GM20000 (cell line): ENCODE results near the gene AKAP9.
"Not testable (repeated sequence)": the region's sequence is repeated elsewhere in the genome, so short reads cannot be mapped to it uniquely, and the experiment has no call there.

ENCODE experiments used
- DNase-seq: peaks from one replicate; pipeline ENCODE4 v3.0.0; 2012; ENCODE audit warnings: low spot score
- TF ChIP-seq, protein P1 (sequence below): IDR thresholded peaks from 2 replicates; pipeline ENCODE4 v1.5.1; 2012; ENCODE audit warnings: mild to moderate bottlenecking, control low read depth; ENCODE audit errors: extremely low read depth, missing control alignments

Gene AKAP9

GRCh38 chr7:92020636-92021035, 80.0 kb downstream of the AKAP9 start:
- DNase-seq = no peak
- TF ChIP-seq, protein P1, sequence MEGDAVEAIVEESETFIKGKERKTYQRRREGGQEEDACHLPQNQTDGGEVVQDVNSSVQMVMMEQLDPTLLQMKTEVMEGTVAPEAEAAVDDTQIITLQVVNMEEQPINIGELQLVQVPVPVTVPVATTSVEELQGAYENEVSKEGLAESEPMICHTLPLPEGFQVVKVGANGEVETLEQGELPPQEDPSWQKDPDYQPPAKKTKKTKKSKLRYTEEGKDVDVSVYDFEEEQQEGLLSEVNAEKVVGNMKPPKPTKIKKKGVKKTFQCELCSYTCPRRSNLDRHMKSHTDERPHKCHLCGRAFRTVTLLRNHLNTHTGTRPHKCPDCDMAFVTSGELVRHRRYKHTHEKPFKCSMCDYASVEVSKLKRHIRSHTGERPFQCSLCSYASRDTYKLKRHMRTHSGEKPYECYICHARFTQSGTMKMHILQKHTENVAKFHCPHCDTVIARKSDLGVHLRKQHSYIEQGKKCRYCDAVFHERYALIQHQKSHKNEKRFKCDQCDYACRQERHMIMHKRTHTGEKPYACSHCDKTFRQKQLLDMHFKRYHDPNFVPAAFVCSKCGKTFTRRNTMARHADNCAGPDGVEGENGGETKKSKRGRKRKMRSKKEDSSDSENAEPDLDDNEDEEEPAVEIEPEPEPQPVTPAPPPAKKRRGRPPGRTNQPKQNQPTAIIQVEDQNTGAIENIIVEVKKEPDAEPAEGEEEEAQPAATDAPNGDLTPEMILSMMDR = no peak

DNA sequence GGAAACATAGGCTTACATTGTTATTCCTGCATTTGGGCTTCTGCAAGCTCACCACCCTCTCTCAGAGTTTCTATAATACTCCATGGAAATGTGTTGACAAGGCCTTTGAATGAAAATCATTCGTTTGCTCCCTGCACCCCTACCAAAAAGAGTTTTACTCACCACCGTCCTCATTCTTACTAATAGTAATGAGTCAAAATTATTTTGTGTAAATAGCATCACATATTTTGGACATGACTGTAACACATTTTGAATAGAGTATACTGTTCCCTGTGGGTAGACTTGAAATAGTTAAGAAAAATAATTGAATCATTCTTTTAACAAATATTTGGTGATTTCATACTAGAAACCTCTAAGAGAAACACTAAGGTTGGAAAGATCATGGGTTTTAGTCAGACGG, 84.6 kb downstream of the AKAP9 start:
- no peak for DNase-seq

GRCh38 chr7:92026635-92027034, 86.0 kb downstream of the AKAP9 start:
- not testable (repeated sequence) for DNase-seq

More for the DNA sequence above, 84.6 kb downstream of the AKAP9 start:
- TF ChIP-seq, protein P1 = no peak

DNA sequence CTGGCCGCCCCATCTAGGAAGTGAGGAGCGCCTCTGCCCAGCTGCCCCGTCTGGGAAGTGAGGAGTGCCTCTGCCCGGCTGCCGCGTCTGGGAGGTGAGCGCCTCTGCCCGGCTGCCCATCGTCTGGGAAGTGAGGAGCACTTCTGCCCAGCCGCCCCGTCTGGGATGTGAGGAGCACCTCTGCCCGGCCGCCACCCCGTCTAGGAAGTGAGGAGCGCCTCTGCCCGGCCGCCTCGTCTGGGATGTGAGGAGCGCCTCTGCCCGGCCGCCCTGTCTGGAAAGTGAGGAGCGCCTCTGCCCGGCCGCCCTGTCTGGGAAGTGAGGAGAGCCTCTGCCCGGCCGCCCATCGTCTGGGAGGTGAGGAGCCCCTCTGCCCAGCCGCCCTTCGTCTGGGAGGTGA, 86.5 kb downstream of the AKAP9 start:
- DNase-seq = not testable (repeated sequence)

DNA sequence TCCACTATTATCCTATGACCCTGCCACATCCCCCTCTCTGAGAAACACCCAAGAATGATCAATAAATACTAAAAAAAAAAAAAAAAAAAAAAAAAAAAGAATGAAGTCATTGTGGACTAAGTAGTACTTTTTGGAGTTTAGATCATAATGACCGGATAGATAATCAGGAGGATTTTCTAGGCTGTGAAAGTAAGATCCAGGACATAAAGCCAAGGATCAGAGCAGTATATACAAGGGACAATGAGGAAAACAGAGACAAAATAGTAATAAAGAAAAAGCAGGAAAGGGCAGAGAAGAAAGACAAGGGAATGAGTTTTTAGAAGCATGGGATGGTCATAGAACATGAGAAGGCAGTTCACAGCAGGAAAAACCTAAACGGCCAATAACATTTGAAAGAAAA, 87.6 kb downstream of the AKAP9 start:
- no peak for DNase-seq
- TF ChIP-seq, protein P1 = no peak

DNA sequence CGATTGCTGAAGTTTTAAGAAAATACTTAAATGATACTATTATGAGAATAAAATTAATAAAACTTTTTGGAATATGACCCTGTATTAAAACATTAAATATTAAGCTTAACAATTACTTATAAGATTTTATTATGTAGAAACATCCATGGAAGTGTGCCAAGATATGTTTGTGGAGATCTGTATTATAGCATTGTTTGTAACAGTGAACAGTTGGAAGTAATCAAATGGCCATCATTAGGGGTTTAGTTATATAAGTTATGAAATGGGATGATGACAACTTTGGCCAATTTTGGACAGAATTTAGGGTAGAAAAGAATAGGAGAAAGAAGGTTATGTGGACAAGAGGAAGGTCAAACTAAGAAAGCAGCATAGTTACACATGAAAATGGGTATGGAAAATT, 88.0 kb downstream of the AKAP9 start:
- TF ChIP-seq, protein P1 = no peak

GRCh38 chr7:92034116-92034515, 93.5 kb downstream of the AKAP9 start:
- DNase-seq = no peak
- TF ChIP-seq, protein P1 = no peak

More for the DNA sequence above, 88.0 kb downstream of the AKAP9 start:
- DNase-seq = no peak

DNA sequence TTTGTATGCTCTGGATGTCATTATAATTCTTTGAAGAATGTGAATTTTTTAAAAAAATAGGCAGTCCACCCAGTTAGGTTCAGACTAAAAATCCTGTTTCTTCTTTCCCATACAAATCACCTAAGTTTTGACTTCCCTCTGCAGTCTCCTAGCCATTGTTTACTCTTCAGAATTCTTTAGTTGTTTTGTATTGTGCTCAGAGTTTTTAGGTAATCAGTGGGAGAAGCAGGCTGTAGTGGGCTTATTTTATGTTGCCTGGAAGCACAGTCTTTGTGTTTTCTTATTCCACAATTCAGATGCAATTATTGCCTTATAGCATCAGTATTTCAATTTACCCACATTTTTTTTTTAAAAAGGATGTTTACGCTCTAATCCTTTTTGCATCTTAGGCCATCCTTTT, 94.9 kb downstream of the AKAP9 start:
- TF ChIP-seq, protein P1 = no peak

DNA sequence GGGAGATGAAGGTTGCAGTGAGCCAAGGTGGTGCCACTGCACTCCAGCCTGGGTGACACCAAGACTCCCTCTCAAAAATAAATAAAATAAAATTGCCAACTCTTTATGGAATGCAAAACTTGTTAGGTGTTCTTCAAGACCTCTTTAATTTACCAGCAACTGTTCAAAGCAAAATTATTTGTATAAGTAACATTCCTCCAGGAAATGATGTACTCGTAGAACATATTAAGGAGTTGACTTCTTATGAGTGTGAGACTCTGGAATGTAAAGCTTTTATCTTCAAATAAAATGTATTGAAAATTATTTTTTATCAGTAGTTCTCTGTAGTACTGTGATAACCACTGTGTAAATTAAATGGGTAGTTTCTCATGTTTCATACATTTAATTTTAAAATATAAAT, 99.2 kb downstream of the AKAP9 start:
- TF ChIP-seq, protein P1 = no peak
- no peak for DNase-seq

More for the DNA sequence above, 94.9 kb downstream of the AKAP9 start:
- no peak for DNase-seq
